H1 (cell line): ENCODE results near the gene PPP6R1. TPM values are rescaled to one million over a fixed set of nuclear protein-coding genes. Genes with fewer than 3 reads are reported as not detected.
A peak's percentile ranks its signal among the peaks of the same experiment; 100 is the strongest.

Experiments used
- CTCF ChIA-PET: fragments of 300-600 bp; sonication (Branson Sonifier 250); formaldehyde crosslinking; loops from one replicate; lab custom pipeline; 2021; ENCODE audit not compliant: partially characterized antibody; lab: Charles Lee
- POLR2A ChIA-PET: fragments of 300-600 bp; sonication (Branson Sonifier 250); formaldehyde crosslinking; loops from one replicate; lab custom pipeline; 2021; ENCODE audit warnings: inconsistent platforms; ENCODE audit not compliant: partially characterized antibody; lab: Charles Lee
- DNase-seq, 2 experiments: peaks; one replicate each; pipeline versions ENCODE4 v3.0.0 to v3.0.0-alpha.2; 2010 to 2022; ENCODE audit warnings: low spot score in 2 of 2, low read depth in 1 of 2, mixed read lengths in 1 of 2
- FAIRE-seq: peaks from 2 replicates; lab custom pipeline; 2011; peaks lifted over from hg19 to GRCh38; lab: Jason Lieb, UNC
- H2AFZ ChIP-seq: 2 replicates; pipeline ENCODE4 v1.8.1; 2012; ENCODE audit warnings: low read length, inconsistent platforms
- H2AK5ac ChIP-seq: 2 replicates; pipeline ENCODE4 v1.6.1; 2013; ENCODE audit warnings: low read depth, low read length
- H2BK120ac ChIP-seq: replicated peaks from 2 replicates; pipeline ENCODE3; 2013; ENCODE audit warnings: low read depth, low read length, inconsistent platforms
- H2BK12ac ChIP-seq: 2 replicates; pipeline ENCODE4 v1.6.1; 2013; ENCODE audit warnings: low read depth, low read length
- H2BK15ac ChIP-seq: 2 replicates; pipeline ENCODE4 v1.6.1; 2013; ENCODE audit warnings: low read length
- H2BK20ac ChIP-seq: 2 replicates; pipeline ENCODE4 v1.6.1; 2013; ENCODE audit warnings: low read length
- H2BK5ac ChIP-seq: 2 replicates; pipeline ENCODE4 v1.6.1; 2013; ENCODE audit warnings: low read depth, low read length
- H3K14ac ChIP-seq: 2 replicates; pipeline ENCODE4 v1.6.1; 2013; ENCODE audit warnings: inconsistent platforms; ENCODE audit not compliant: insufficient read length
- H3K18ac ChIP-seq: 2 replicates; pipeline ENCODE4 v1.6.1; 2013; ENCODE audit warnings: low read length; ENCODE audit errors: extremely low read depth
- H3K23ac ChIP-seq: 2 replicates; pipeline ENCODE4 v1.6.1; 2013; ENCODE audit warnings: inconsistent platforms; ENCODE audit not compliant: insufficient read length
- H3K23me2 ChIP-seq: 2 replicates; pipeline ENCODE4 v1.6.1; 2013; ENCODE audit warnings: low read depth, low read length
- H3K27ac ChIP-seq: 2 replicates; pipeline ENCODE4 v1.6.1; 2011; ENCODE audit warnings: low read depth, low read length, inconsistent platforms
- H3K27me3 ChIP-seq, 4 experiments: replicated peaks in 1 of 4; 1 replicate in 1 of 4; 2 replicates in 3 of 4; pipeline versions ENCODE4 v1.6.1 to v1.8.1; 2011 to 2013; ENCODE audit warnings: low read length in 3 of 4, mild to moderate bottlenecking in 3 of 4, inconsistent platforms in 2 of 4, mixed read lengths in 2 of 4, moderate library complexity in 1 of 4; ENCODE audit not compliant: control insufficient read depth in 3 of 4, insufficient read depth in 3 of 4; ENCODE audit errors: extremely low read depth in 1 of 4
- H3K36me3 ChIP-seq, 4 experiments: 2 replicates each; pipeline versions ENCODE4 v1.6.1 to v1.8.1; 2011 to 2013; ENCODE audit warnings: mild to moderate bottlenecking in 4 of 4, low read length in 3 of 4, moderate library complexity in 2 of 4, control low read depth in 1 of 4, inconsistent platforms in 1 of 4; ENCODE audit not compliant: insufficient read depth in 4 of 4, control insufficient read depth in 2 of 4
- H3K4ac ChIP-seq: replicated peaks from 2 replicates; pipeline ENCODE3; 2013; ENCODE audit warnings: low read length, low read depth, mixed read lengths, inconsistent platforms; ENCODE audit not compliant: insufficient read length
- H3K4me1 ChIP-seq, 4 experiments: replicated peaks in 1 of 4; 1 replicate in 1 of 4; 2 replicates in 3 of 4; pipeline versions ENCODE4 v1.6.1 to v1.8.1; 2011 to 2013; ENCODE audit warnings: low read length in 3 of 4, inconsistent platforms in 2 of 4, mixed read lengths in 1 of 4; ENCODE audit not compliant: insufficient read depth in 4 of 4, control insufficient read depth in 3 of 4
- H3K4me2 ChIP-seq, 2 experiments: 2 replicates each; pipeline versions ENCODE4 v1.6.1 to v1.8.1; 2011 to 2013; ENCODE audit warnings: low read depth in 2 of 2, low read length in 2 of 2, control low read depth in 1 of 2, inconsistent platforms in 1 of 2, mild to moderate bottlenecking in 1 of 2; ENCODE audit not compliant: insufficient read depth in 1 of 2
- H3K4me3 ChIP-seq, 4 experiments: fragments of 200-600, 300-600 bp in 1 of 4; sonication (generic), shearing (Covaris generic), sonication (Bioruptor Twin) in 1 of 4; 2 replicates each; pipeline versions ENCODE4 v1.5.1 to v1.8.1; 2011 to 2016; ENCODE audit warnings: low read length in 4 of 4, low read depth in 3 of 4, control low read depth in 2 of 4, inconsistent platforms in 2 of 4, mild to moderate bottlenecking in 2 of 4, mixed read lengths in 1 of 4, moderate library complexity in 1 of 4; ENCODE audit not compliant: insufficient read depth in 2 of 4; ENCODE audit errors: extremely low read depth in 1 of 4
- H3K56ac ChIP-seq: replicated peaks from 2 replicates; pipeline ENCODE3; 2013; ENCODE audit warnings: low read depth, mild to moderate bottlenecking, mixed read lengths, low read length, inconsistent platforms; ENCODE audit not compliant: insufficient read length
- H3K79me1 ChIP-seq: 2 replicates; pipeline ENCODE4 v1.6.1; 2013; ENCODE audit warnings: low read depth, low read length, control low read depth
- H3K79me2 ChIP-seq, 2 experiments: 2 replicates each; pipeline versions ENCODE4 v1.6.1 to v1.8.1; 2012 to 2013; ENCODE audit warnings: low read length in 2 of 2, mild to moderate bottlenecking in 2 of 2, inconsistent platforms in 1 of 2; ENCODE audit not compliant: insufficient read depth in 2 of 2, control insufficient read depth in 1 of 2
- H3K9ac ChIP-seq, 4 experiments: replicated peaks in 1 of 4; 1 replicate in 1 of 4; 2 replicates in 3 of 4; pipeline versions ENCODE4 v1.6.1 to v1.8.1; 2011 to 2013; ENCODE audit warnings: low read depth in 3 of 4, low read length in 3 of 4, control low read depth in 2 of 4, mild to moderate bottlenecking in 2 of 4, moderate library complexity in 2 of 4, inconsistent platforms in 1 of 4; ENCODE audit errors: extremely low read depth in 1 of 4
- H3K9me3 ChIP-seq, 2 experiments: 2 replicates each; pipeline versions ENCODE4 v1.6.1 to v1.8.1; 2012 to 2013; ENCODE audit warnings: mild to moderate bottlenecking in 2 of 2, moderate library complexity in 2 of 2, control low read depth in 1 of 2, inconsistent platforms in 1 of 2, low read depth in 1 of 2, low read length in 1 of 2, mixed read lengths in 1 of 2; ENCODE audit not compliant: insufficient read depth in 2 of 2
- H4K20me1 ChIP-seq, 2 experiments: replicated peaks in 1 of 2; 2 replicates each; pipeline versions ENCODE3 to v1.8.1; 2011 to 2013; ENCODE audit warnings: inconsistent platforms in 2 of 2, low read length in 2 of 2, mild to moderate bottlenecking in 1 of 2; ENCODE audit not compliant: insufficient read depth in 2 of 2, control insufficient read depth in 1 of 2
- H4K5ac ChIP-seq: 2 replicates; pipeline ENCODE4 v1.6.1; 2013; ENCODE audit warnings: low read length, low read depth, mixed read lengths, inconsistent platforms; ENCODE audit not compliant: insufficient read length
- H4K8ac ChIP-seq: 2 replicates; pipeline ENCODE4 v1.8.0; 2013; ENCODE audit warnings: mild to moderate bottlenecking, moderate library complexity, low read length, inconsistent platforms; ENCODE audit not compliant: insufficient read depth; ENCODE audit errors: extremely low read depth
- H4K91ac ChIP-seq: replicated peaks from 2 replicates; pipeline ENCODE3; 2013; ENCODE audit warnings: low read length, mixed read lengths, inconsistent platforms; ENCODE audit not compliant: insufficient read length
- CBX5 ChIP-seq: fragments of 300-800, 300-1000 bp; sonication (generic); IDR thresholded peaks from 2 replicates; pipeline ENCODE4 v1.7.1; 2016; ENCODE audit warnings: antibody characterized with exemption, low read length, low read depth
- EZH2 ChIP-seq: fragments of 200-600 bp; sonication (generic); IDR thresholded peaks from 2 replicates; pipeline ENCODE4 v1.7.1; 2012; ENCODE audit warnings: low read depth, mild to moderate bottlenecking, moderate library complexity, low read length, inconsistent platforms; ENCODE audit not compliant: severe bottlenecking
- GABPA ChIP-seq: IDR thresholded peaks from 2 replicates; pipeline ENCODE4 v1.6.1; 2011; ENCODE audit warnings: mild to moderate bottlenecking, low read length, moderate library complexity, borderline replicate concordance; ENCODE audit not compliant: insufficient read depth
- HDAC6 ChIP-seq: IDR thresholded peaks from one replicate; pipeline ENCODE4 v1.7.1; 2012; ENCODE audit warnings: low read depth, mild to moderate bottlenecking, inconsistent platforms, low read length, moderate library complexity
- KDM1A ChIP-seq: fragments of 200-600, 300-600 bp; sonication (generic); IDR thresholded peaks from 2 replicates; pipeline ENCODE4 v1.7.1; 2016; ENCODE audit warnings: mild to moderate bottlenecking, low read length, borderline replicate concordance
- KDM4A ChIP-seq: IDR thresholded peaks from one replicate; pipeline ENCODE4 v1.7.1; 2012; ENCODE audit warnings: low read depth, mild to moderate bottlenecking, moderate library complexity, low read length, inconsistent platforms; ENCODE audit not compliant: severe bottlenecking
- NRF1 ChIP-seq: IDR thresholded peaks from 2 replicates; pipeline ENCODE4 v1.6.1; 2011; ENCODE audit warnings: mild to moderate bottlenecking, low read depth, low read length, improper control_type of control experiment
- SRF ChIP-seq: IDR thresholded peaks from 2 replicates; pipeline ENCODE4 v1.6.1; 2011; ENCODE audit warnings: mild to moderate bottlenecking, low read depth, low read length, moderate library complexity
- SUZ12 ChIP-seq: fragments of 200-600 bp; sonication (generic); IDR thresholded peaks from 2 replicates; pipeline ENCODE4 v1.6.1; 2012; ENCODE audit warnings: mild to moderate bottlenecking, inconsistent platforms, low read length, moderate library complexity, mixed read lengths
- TBP ChIP-seq: IDR thresholded peaks from 2 replicates; pipeline ENCODE4 v1.6.1; 2011; ENCODE audit warnings: low read depth, low read length, improper control_type of control experiment
- WGBS, 2 experiments: shearing (Covaris generic) in 1 of 2; methylation state at CpG; one replicate each; pipeline versions ENCODE4 v1.1.6 to v1.1.7; 2013 to 2015; ENCODE audit warnings: low lambda C conversion rate in 2 of 2, mixed read lengths in 2 of 2, inconsistent platforms in 1 of 2, low coverage in 1 of 2, missing lambda C conversion rate in 1 of 2; ENCODE audit not compliant: insufficient replicate concordance in 2 of 2, insufficient coverage in 1 of 2, insufficient read length in 1 of 2; ENCODE audit errors: extremely low coverage in 1 of 2, missing lambda C conversion rate in 1 of 2; 5-methylcytosine and 5-hydroxymethylcytosine counted together
- polyA plus RNA-seq, 7 experiments: library from polyadenylated mRNA; depleted of rRNA in 3 of 7; stranded (reverse) in 5 of 7; unstranded in 2 of 7; fragments of >200 nt in 5 of 7; fragments of 200-250 nt in 2 of 7; gene quantifications; 1 replicate in 5 of 7; 2 replicates in 1 of 7; 4 replicates in 1 of 7; pipeline versions ENCODE4 v1.2.1 to v1.2.3, GENCODE V29; 2011 to 2013; ENCODE audit warnings: missing spikeins in 2 of 7, mixed read lengths in 2 of 7
- total RNA-seq: library from RNA; stranded (reverse); fragmentation: NEBNext Ultra II Directional; extraction: Animal tissue kit (Norgen Biotek cat#: 25700); gene quantifications from 2 replicates; pipeline ENCODE4 v1.2.1, GENCODE V29; 2021

The PPP6R1 gene
- total and polyA plus RNA-seq, 2 of the 8 experiments (the other 6 are each of a cell fraction or from before 2014, with no cell fraction given), result 36.4 to 74.4 TPM

GRCh38 chr19:55246462-55247451, 12.1 kb downstream of the PPP6R1 start:
- no peaks in the 10 kb centered on the region for H3K23me2 ChIP-seq
- WGBS, 2 experiments, result 92% methylated on average over 40 of the region's 40 CpGs; no CpG with 5 or more reads in 1 of the 2 experiments
- H3K4me3 ChIP-seq, result no peak overlapping the region
- H2BK5ac ChIP-seq, result peak overlapping the region; percentile 90
- ChIA-PET CTCF (interaction anchor here (0.5 to 8.4 kb wide), 6 partner anchors 9 to 107 kb away, joined by 3 to 32 read pairs (median 3); no protein-coding TSS in a partner anchor), POLR2A (interaction anchor here (0.6 kb wide), 1 partner anchor 17 kb away, joined by 3 read pairs; no protein-coding TSS in a partner anchor)
- H2BK12ac ChIP-seq, result 0 out of 2 replicates have a peak overlapping the region, but pooled peaks have one; percentile 75
- DNase-seq, result no peak
- no peaks in the 10 kb centered on the region for H3K9me3 ChIP-seq
- H2BK15ac ChIP-seq, result no peak overlapping the region
- no peak overlapping the region for H3K4me2 ChIP-seq
- H2AFZ ChIP-seq, result no peak overlapping the region
- no peak overlapping the region for H4K5ac ChIP-seq
- peaks cover 22% of the 10 kb centered on the region for H3K79me1 ChIP-seq
- H2AK5ac ChIP-seq, result no peak overlapping the region
- H3K36me3 ChIP-seq, result peaks cover 8 to 29% (median 16%) of the 10 kb centered on the region in 4 experiments; a peak in 6 of 8 replicates
- no peaks in the 10 kb centered on the region; a peak in 1 of 7 replicates for H3K4me1 ChIP-seq
- H2BK20ac ChIP-seq, result no peak overlapping the region
- H3K56ac ChIP-seq, result no peak overlapping the region
- peak overlapping the region; percentile 55; the same call in 1 of the 2 replicates for H3K27ac ChIP-seq
- no peak overlapping the region for H3K18ac ChIP-seq
- no peak overlapping the region for H4K8ac ChIP-seq
- no peak overlapping the region for H3K4ac ChIP-seq
- no peaks in the 10 kb centered on the region for H3K27me3 ChIP-seq
- H3K79me2 ChIP-seq, result peaks cover 5 to 42% of the 10 kb centered on the region in 2 experiments; a peak in 3 of 4 replicates
- H4K91ac ChIP-seq, result peak overlapping the region; percentile 7
- H3K23ac ChIP-seq, result no peak overlapping the region
- no peak overlapping the region for H2BK120ac ChIP-seq
- no peak overlapping the region for H3K14ac ChIP-seq
- FAIRE-seq, result no peak
- peaks cover 17 to 38% of the 10 kb centered on the region in 2 experiments for H4K20me1 ChIP-seq
- no peak overlapping the region for H3K9ac ChIP-seq
- TF ChIP-seq SUZ12, result no peak
- TF ChIP-seq TBP, result no peak
- no peak for TF ChIP-seq NRF1
- no peak for TF ChIP-seq SRF
- no peak for TF ChIP-seq EZH2
- no peak for TF ChIP-seq CBX5
- no peak for TF ChIP-seq KDM4A
- no peak for TF ChIP-seq GABPA
- no peak for TF ChIP-seq HDAC6
- TF ChIP-seq KDM1A, result no peak
